GM19455 (cell line): ENCODE data around the gene IRAK4.
"Not testable (repeated sequence)": the region's sequence is repeated elsewhere in the genome, so short reads cannot be mapped to it uniquely, and the experiment has no call there.

ENCODE experiments used
- ATAC-seq: cut with Tn5 transposase; IDR thresholded peaks from one replicate; pipeline ENCODE4 v1.9.1; 2021; ENCODE audit not compliant: unreplicated experiment

Gene IRAK4

GRCh38 chr12:43758728-43759563 is at the start of gene IRAK4, which contains the start of gene PUS7L:
Gene IRAK4, plus strand, starts transcription at chr12:43758951. Its CDS starts 9,161 bp downstream, at chr12:43768112.
Gene PUS7L, minus strand, starts transcription at chr12:43758790. Its CDS starts 3,545 bp downstream, at chr12:43755245.
- peak; percentile 96 for ATAC-seq

- ATAC-seq, result no peak
Observed at GRCh38 chr12:43711348-43711747, 47.4 kb upstream of the IRAK4 start.

- no peak for ATAC-seq
Observed at GRCh38 chr12:43722621-43723020, 36.1 kb upstream of the IRAK4 start.

GRCh38 chr12:43723134-43723533 is 35.6 kb upstream of the IRAK4 start:
- ATAC-seq, result no peak

- no peak for ATAC-seq
Observed at GRCh38 chr12:43728117-43728516, 30.6 kb upstream of the IRAK4 start.

GRCh38 chr12:43728698-43729097 is 30.1 kb upstream of the IRAK4 start:
- ATAC-seq, result no peak

GRCh38 chr12:43730283-43730682 is 28.5 kb upstream of the IRAK4 start:
- no peak for ATAC-seq

GRCh38 chr12:43733687-43734086 is 25.1 kb upstream of the IRAK4 start:
- ATAC-seq, result no peak

- ATAC-seq, result no peak
Observed at GRCh38 chr12:43736927-43737440, 21.8 kb upstream of the IRAK4 start.

GRCh38 chr12:43737646-43738045 is 21.1 kb upstream of the IRAK4 start:
- ATAC-seq, result no peak

GRCh38 chr12:43740511-43741100 is 18.1 kb upstream of the IRAK4 start:
- ATAC-seq, result peak; percentile 58

- ATAC-seq, result no peak
Observed at GRCh38 chr12:43742106-43742505, 16.6 kb upstream of the IRAK4 start.

- ATAC-seq, result no peak
Observed at GRCh38 chr12:43744826-43745225, 13.9 kb upstream of the IRAK4 start.

- ATAC-seq, result no peak
Observed at GRCh38 chr12:43749016-43749415, 9.7 kb upstream of the IRAK4 start.

GRCh38 chr12:43750814-43751213 is 7.9 kb upstream of the IRAK4 start:
- no peak for ATAC-seq

- not testable (repeated sequence) for ATAC-seq
Observed at GRCh38 chr12:43751360-43751759, 7.4 kb upstream of the IRAK4 start.

- ATAC-seq, result no peak
Observed at GRCh38 chr12:43754015-43754414, 4.7 kb upstream of the IRAK4 start.

GRCh38 chr12:43758247-43758727 is 464 bp upstream of the IRAK4 start:
- peak; percentile 1 for ATAC-seq

- ATAC-seq, result no peak
Observed at GRCh38 chr12:43760396-43760795, 1.6 kb downstream of the IRAK4 start.

- no peak for ATAC-seq
Observed at GRCh38 chr12:43761500-43761899, 2.7 kb downstream of the IRAK4 start.

GRCh38 chr12:43762596-43762995 is 3.8 kb downstream of the IRAK4 start:
- ATAC-seq, result no peak

- no peak for ATAC-seq
Observed at GRCh38 chr12:43763769-43764168, 5.0 kb downstream of the IRAK4 start.
